SU-DHL-6 (cell line): ENCODE measurements around the gene KDELR1.

ENCODE experiments used
- H2AFZ ChIP-seq: fragments of 200-600 bp; sonication (generic); 2 replicates; pipeline ENCODE4 v1.6.1; 2014; ENCODE audit warnings: low read depth, mild to moderate bottlenecking, moderate library complexity, mixed read lengths, antibody characterized with exemption, low read length; ENCODE audit not compliant: severe bottlenecking
- H3F3A ChIP-seq: fragments of 200-600 bp; shearing (Covaris generic); 2 replicates; pipeline ENCODE4 v1.6.0; 2016; ENCODE audit warnings: antibody characterized with exemption, mild to moderate bottlenecking; ENCODE audit not compliant: insufficient read depth
- H3K27ac ChIP-seq: fragments of 200-600 bp; sonication (generic); 2 replicates; pipeline ENCODE4 v1.5.1; 2016; ENCODE audit warnings: low read depth, mild to moderate bottlenecking, low read length, moderate library complexity, mixed read lengths
- H3K27me3 ChIP-seq: fragments of 200-600 bp; sonication (generic), shearing (Covaris generic); 2 replicates; pipeline ENCODE4 v1.6.0; 2014; ENCODE audit warnings: mild to moderate bottlenecking, low read length
- H3K36me3 ChIP-seq: fragments of 200-600 bp; sonication (generic); 2 replicates; pipeline ENCODE4 v1.6.1; 2014; ENCODE audit warnings: mild to moderate bottlenecking, low read length, mixed read lengths
- H3K4me2 ChIP-seq: fragments of 300-600, 200-600 bp; shearing (Covaris generic), sonication (generic); 2 replicates; pipeline ENCODE4 v1.6.0; 2014; ENCODE audit warnings: low read length, low read depth, mild to moderate bottlenecking; ENCODE audit not compliant: poor library complexity, severe bottlenecking
- H3K4me3 ChIP-seq: fragments of 200-600 bp; sonication (generic); 2 replicates; pipeline ENCODE4 v1.5.1; 2014; ENCODE audit warnings: antibody characterized with exemption, low read length, mild to moderate bottlenecking, mixed read lengths; ENCODE audit not compliant: insufficient read depth, poor library complexity, severe bottlenecking
- H3K79me2 ChIP-seq: fragments of 200-600 bp; sonication (generic); 2 replicates; pipeline ENCODE4 v1.6.1; 2014; ENCODE audit warnings: mild to moderate bottlenecking, low read length, moderate library complexity; ENCODE audit not compliant: insufficient read depth
- H3K9ac ChIP-seq: fragments of 200-600 bp; sonication (generic); 2 replicates; pipeline ENCODE4 v1.7.0; 2014; ENCODE audit warnings: mild to moderate bottlenecking, low read length
- H3K9me2 ChIP-seq: fragments of 200-600 bp; sonication (generic); replicated peaks from 2 replicates; pipeline ENCODE4 v1.6.1; 2014; ENCODE audit warnings: low read length; ENCODE audit not compliant: insufficient read depth
- H3K9me3 ChIP-seq: fragments of 200-600 bp; sonication (generic); 2 replicates; pipeline ENCODE4 v1.6.1; 2014; ENCODE audit warnings: low read length, mixed read lengths; ENCODE audit not compliant: insufficient read depth
- H4K20me1 ChIP-seq: fragments of 200-600 bp; sonication (generic); 2 replicates; pipeline ENCODE4 v1.6.1; 2014; ENCODE audit warnings: low read depth, mild to moderate bottlenecking, antibody characterized with exemption, low read length, moderate library complexity, mixed read lengths
- CTCF ChIP-seq: fragments of 200-600 bp; sonication (generic); IDR thresholded peaks from one replicate; pipeline ENCODE4 v1.5.1; 2017; ENCODE audit warnings: antibody characterized with exemption, mild to moderate bottlenecking, low read length, moderate library complexity; ENCODE audit not compliant: insufficient read depth, poor library complexity, severe bottlenecking
- EZH2phosphoT487 ChIP-seq: fragments of 200-600 bp; sonication (generic), shearing (Covaris generic); conservative IDR thresholded peaks from 2 replicates; pipeline ENCODE4 v1.6.1; 2018; ENCODE audit warnings: mild to moderate bottlenecking, antibody characterized with exemption, low read length, moderate library complexity, mixed read lengths

The KDELR1 gene

DNA sequence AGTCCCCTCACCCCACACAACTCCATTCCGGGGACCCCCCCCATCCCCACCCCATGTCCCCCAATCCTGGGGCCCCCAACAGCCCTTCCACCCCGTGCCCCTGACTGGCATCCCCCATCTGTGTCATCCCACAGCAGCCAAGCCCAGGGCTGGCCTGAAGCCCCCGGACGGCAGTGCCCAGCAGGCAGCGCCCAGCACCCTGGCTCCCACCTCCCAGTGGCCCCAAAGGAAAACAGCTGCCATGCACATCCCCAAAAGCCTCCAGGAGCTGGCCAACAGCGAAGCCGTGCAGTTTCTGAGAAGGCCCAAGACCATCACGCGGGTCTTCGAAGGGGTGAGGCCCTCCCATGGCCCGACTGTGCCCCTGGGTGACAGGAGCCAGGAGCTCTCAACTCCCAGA lies 25.7 kb downstream of the KDELR1 start:
- Histone ChIP-seq H3K27ac (no peak overlapping the region), H3K79me2 (no peaks in the 10 kb centered on the region), H3K36me3 (no peaks in the 10 kb centered on the region), H3K4me3 (no peak overlapping the region), H3K27me3 (no peaks in the 10 kb centered on the region), H4K20me1 (no peaks in the 10 kb centered on the region), H3K9ac (no peak overlapping the region), H2AFZ (no peak overlapping the region), H3K4me2 (no peak overlapping the region), H3K9me2 (no peaks in the 10 kb centered on the region), H3K9me3 (no peaks in the 10 kb centered on the region), H3F3A (peaks cover 4% of the 10 kb centered on the region; the same call in 1 of the 2 replicates)
- no peak for TF ChIP-seq CTCF
- TF ChIP-seq EZH2phosphoT487 = no peak

GRCh38 chr19:48364598-48365348 lies 26.6 kb downstream of the KDELR1 start:
- peak overlapping the region; percentile 63 for H3K27ac ChIP-seq
- no peaks in the 10 kb centered on the region for H3K9me2 ChIP-seq
- H3K9me3 ChIP-seq = no peaks in the 10 kb centered on the region
- TF ChIP-seq CTCF = no peak
- no peak for TF ChIP-seq EZH2phosphoT487
- H4K20me1 ChIP-seq = no peaks in the 10 kb centered on the region
- H2AFZ ChIP-seq = peak overlapping the region; percentile 62
- H3K9ac ChIP-seq = peak overlapping the region; percentile 64
- H3K79me2 ChIP-seq = no peaks in the 10 kb centered on the region
- H3K4me3 ChIP-seq = peak overlapping the region; percentile 49
- H3F3A ChIP-seq = peaks cover 4% of the 10 kb centered on the region; the same call in 1 of the 2 replicates
- peak overlapping the region; percentile 64 for H3K4me2 ChIP-seq
- no peaks in the 10 kb centered on the region for H3K36me3 ChIP-seq
- H3K27me3 ChIP-seq = no peaks in the 10 kb centered on the region

DNA sequence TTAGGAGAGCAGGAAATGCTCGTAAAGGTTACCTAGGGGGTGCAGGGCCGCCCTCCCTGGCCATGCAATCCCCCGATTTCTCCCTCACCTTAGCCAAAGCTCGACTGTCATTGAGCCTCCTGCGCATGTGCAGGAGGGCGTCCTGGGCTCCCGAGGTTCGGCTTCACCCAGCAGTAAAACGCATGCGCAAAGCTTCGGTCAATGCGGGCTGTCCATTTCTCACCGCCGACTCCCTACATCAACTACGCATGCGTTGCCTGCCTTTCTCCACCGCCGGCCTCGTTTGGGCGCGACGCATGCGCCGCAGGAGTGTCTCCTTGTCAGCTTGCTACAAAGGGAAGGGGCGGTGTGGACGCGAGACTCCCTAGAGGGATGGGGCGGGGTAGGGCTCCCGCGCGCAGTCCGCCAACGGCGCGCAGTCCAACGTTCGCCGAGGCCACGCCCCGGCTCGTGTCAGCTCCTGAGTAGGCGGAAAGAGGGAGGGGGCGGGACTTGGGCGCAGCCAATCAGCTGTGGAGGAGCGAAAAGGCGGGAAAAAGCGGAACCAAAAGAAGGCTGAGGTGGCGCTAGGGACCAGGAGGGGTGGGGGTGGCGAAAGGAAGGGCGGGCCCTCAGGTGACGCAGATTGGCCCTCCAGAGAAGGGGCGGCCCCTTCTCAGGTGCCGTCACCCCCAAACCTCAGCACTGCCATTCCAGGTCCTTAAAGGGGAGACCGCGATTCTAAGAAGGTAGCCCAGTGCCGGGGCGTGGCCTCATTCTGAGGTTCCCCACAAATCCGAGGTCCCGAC lies 27.3 kb downstream of the KDELR1 start, which contains the start of the genes SYNGR4 and TMEM143:
Gene SYNGR4 (plus strand): TSS at position 558 of the 788 bp plus-strand sequence. CDS start 1,476 bp downstream, outside the sequence.
Gene TMEM143 (minus strand): TSS at position 131 of the 788 bp plus-strand sequence. CDS start 20 bp downstream, at position 111.
- peak within 1 kb of the TSS; percentile 88 for H3K9ac ChIP-seq
- no peaks in the 10 kb centered on the region for H3K36me3 ChIP-seq
- no peaks in the 10 kb centered on the region for H3K27me3 ChIP-seq
- no peak for TF ChIP-seq CTCF
- H3K4me3 ChIP-seq = peak within 1 kb of the TSS; percentile 68
- peak within 1 kb of the TSS; percentile 86 for H3K4me2 ChIP-seq
- no peaks in the 10 kb centered on the region for H3K9me2 ChIP-seq
- H3K27ac ChIP-seq = peak within 1 kb of the TSS; percentile 81
- H2AFZ ChIP-seq = peak within 1 kb of the TSS; percentile 62
- H3F3A ChIP-seq = peaks cover 4% of the 10 kb centered on the region; the same call in 1 of the 2 replicates
- H3K9me3 ChIP-seq = no peaks in the 10 kb centered on the region
- H3K79me2 ChIP-seq = no peaks in the 10 kb centered on the region
- H4K20me1 ChIP-seq = no peaks in the 10 kb centered on the region
